ENCODE measurements around the gene STK32C.

DNA sequence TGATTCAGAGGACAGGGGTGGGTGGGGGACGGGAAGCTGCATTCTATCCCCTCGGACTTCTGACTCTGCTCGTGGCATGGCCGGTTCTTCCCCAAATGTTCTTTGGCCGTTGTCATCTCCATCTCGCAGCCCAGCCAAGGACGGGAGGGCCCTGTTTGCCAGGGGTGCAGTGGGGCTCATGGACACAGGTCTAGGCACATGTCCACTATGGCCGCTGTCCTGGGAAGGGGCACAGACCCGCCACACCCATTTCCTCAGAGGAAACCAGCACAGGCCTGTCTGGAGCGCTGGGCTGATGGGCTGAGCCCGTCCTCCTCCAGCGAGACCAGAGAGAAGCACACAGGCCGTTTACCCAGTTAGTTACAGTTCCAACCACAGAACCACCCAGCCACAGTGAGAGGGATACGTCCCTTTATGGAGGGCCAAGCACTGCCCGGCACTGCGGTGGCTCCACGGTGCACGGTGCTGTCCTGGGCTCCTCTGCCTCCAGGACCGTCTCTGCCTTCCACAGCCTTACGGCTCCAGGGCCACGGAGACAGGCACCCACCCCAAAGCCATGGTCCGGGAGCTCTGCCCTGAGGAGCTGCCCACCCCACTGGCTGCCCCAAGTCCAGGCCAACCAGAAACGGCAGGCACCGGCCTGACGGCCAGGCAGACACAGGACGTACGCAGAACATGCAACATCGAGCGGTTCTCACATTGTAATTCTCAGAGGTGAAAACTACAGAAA is 100.8 kb downstream of the STK32C start:
- TF ChIP-seq, protein P1, sequence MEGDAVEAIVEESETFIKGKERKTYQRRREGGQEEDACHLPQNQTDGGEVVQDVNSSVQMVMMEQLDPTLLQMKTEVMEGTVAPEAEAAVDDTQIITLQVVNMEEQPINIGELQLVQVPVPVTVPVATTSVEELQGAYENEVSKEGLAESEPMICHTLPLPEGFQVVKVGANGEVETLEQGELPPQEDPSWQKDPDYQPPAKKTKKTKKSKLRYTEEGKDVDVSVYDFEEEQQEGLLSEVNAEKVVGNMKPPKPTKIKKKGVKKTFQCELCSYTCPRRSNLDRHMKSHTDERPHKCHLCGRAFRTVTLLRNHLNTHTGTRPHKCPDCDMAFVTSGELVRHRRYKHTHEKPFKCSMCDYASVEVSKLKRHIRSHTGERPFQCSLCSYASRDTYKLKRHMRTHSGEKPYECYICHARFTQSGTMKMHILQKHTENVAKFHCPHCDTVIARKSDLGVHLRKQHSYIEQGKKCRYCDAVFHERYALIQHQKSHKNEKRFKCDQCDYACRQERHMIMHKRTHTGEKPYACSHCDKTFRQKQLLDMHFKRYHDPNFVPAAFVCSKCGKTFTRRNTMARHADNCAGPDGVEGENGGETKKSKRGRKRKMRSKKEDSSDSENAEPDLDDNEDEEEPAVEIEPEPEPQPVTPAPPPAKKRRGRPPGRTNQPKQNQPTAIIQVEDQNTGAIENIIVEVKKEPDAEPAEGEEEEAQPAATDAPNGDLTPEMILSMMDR (IDR thresholded peaks at IDR 0.05), result no peak
- TF ChIP-seq ZFX (IDR thresholded peaks at IDR 0.05; ENCODE audit: borderline replicate concordance), result no peak

Data from 22Rv1 (cell line).